Measurements from ENCODE around the gene PTPN1. TPM values are rescaled to one million over a fixed set of nuclear protein-coding genes. Genes with fewer than 3 reads are reported as not detected.

The PTPN1 gene
- total and polyA plus RNA-seq, 2 of the 13 experiments (the other 11 are each of a cell fraction or from before 2014, with no cell fraction given) = 17.7 to 37.2 TPM

DNA sequence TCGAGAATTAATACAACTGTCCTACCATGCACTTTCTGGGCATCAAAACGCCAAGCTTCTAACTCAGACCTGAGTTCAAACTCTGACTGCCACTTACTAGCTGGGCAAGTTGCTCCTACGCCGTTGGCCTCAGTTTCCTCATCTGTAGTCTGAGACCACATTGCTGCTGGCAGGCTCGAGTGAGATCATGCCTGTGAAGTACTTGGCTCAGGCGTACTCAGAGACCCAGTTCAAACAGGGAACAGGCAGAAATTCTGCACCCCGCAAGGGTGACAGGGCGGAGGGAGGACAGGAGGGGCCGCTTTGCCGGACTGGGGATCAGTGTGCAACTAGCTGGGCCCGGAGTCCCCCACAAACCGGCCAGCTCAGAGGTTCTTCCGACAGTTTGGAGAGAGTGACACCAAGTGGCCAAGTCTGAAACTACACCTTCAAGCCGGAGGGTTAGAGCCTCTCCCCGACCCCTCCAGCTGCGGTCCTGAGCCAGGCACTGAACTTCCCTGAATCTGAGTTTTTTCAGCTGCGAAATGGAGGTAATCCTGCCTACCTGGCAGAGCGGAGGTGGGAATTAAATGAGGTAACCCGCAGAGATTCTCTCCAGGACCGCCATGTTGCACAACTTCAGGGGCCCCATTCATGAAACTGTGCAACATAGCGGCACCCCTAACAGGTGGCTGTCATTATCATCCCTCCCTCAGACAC, 46.0 kb upstream of the PTPN1 start (continued):
- 0 out of 2 replicates have a peak, but pooled peaks have one; percentile 15 for TF ChIP-seq CHD2 (IDR thresholded peaks at IDR 0.05; ENCODE audit: low read depth, low read length)
- TF ChIP-seq ZNF776 (CRISPR knock-in tag; IDR thresholded peaks at IDR 0.05) = no peak
- TF ChIP-seq HMGA1 (CRISPR knock-in tag; conservative IDR thresholded peaks at IDR 0.05) = no peak
- no peak for TF ChIP-seq ZNF225 (CRISPR knock-in tag; IDR thresholded peaks at IDR 0.05)
- TF ChIP-seq ZNF12 (CRISPR knock-in tag; IDR thresholded peaks at IDR 0.05) = no peak
- peak; percentile 57 for TF ChIP-seq IRF2 (CRISPR knock-in tag; IDR thresholded peaks at IDR 0.05)
- no peak for TF ChIP-seq ZNF224 (CRISPR knock-in tag; IDR thresholded peaks at IDR 0.05)
- TF ChIP-seq, protein P1, sequence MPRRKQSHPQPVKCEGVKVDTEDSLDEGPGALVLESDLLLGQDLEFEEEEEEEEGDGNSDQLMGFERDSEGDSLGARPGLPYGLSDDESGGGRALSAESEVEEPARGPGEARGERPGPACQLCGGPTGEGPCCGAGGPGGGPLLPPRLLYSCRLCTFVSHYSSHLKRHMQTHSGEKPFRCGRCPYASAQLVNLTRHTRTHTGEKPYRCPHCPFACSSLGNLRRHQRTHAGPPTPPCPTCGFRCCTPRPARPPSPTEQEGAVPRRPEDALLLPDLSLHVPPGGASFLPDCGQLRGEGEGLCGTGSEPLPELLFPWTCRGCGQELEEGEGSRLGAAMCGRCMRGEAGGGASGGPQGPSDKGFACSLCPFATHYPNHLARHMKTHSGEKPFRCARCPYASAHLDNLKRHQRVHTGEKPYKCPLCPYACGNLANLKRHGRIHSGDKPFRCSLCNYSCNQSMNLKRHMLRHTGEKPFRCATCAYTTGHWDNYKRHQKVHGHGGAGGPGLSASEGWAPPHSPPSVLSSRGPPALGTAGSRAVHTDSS (CRISPR knock-in tag; conservative IDR thresholded peaks at IDR 0.05) = no peak
- peak; percentile 45 for TF ChIP-seq HDAC2 (CRISPR knock-in tag; IDR thresholded peaks at IDR 0.05)
- TF ChIP-seq ZNF839 (CRISPR knock-in tag; IDR thresholded peaks at IDR 0.05; ENCODE audit: borderline replicate concordance) = 0 out of 2 replicates have a peak, but pooled peaks have one; percentile 76
- TF ChIP-seq, protein P2, sequence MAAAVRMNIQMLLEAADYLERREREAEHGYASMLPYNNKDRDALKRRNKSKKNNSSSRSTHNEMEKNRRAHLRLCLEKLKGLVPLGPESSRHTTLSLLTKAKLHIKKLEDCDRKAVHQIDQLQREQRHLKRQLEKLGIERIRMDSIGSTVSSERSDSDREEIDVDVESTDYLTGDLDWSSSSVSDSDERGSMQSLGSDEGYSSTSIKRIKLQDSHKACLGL (CRISPR knock-in tag; IDR thresholded peaks at IDR 0.05) = no peak
- no peak for TF ChIP-seq ZFP36 (IDR thresholded peaks at IDR 0.05; ENCODE audit: borderline replicate concordance, low read depth, low read length, partially characterized antibody)
- no peak for TF ChIP-seq GFI1 (CRISPR knock-in tag; IDR thresholded peaks at IDR 0.05; ENCODE audit: borderline replicate concordance)
- TF ChIP-seq ZNF333 (CRISPR knock-in tag; IDR thresholded peaks at IDR 0.05; ENCODE audit: borderline replicate concordance) = no peak
- no peak for TF ChIP-seq PCBP1 (IDR thresholded peaks at IDR 0.05; ENCODE audit: borderline replicate concordance, low read depth, low read length)
- TF ChIP-seq TBX3 (IDR thresholded peaks at IDR 0.05; ENCODE audit: borderline replicate concordance) = no peak
- TF ChIP-seq ZNF180 (CRISPR knock-in tag; IDR thresholded peaks at IDR 0.05; ENCODE audit: borderline replicate concordance, low read depth) = no peak
- TF ChIP-seq ZNF430 (CRISPR knock-in tag; IDR thresholded peaks at IDR 0.05) = no peak
- TF ChIP-seq SP4 (CRISPR knock-in tag; IDR thresholded peaks at IDR 0.05) = no peak; the same call in 1 of the 2 replicates
- TF ChIP-seq, protein P3, sequence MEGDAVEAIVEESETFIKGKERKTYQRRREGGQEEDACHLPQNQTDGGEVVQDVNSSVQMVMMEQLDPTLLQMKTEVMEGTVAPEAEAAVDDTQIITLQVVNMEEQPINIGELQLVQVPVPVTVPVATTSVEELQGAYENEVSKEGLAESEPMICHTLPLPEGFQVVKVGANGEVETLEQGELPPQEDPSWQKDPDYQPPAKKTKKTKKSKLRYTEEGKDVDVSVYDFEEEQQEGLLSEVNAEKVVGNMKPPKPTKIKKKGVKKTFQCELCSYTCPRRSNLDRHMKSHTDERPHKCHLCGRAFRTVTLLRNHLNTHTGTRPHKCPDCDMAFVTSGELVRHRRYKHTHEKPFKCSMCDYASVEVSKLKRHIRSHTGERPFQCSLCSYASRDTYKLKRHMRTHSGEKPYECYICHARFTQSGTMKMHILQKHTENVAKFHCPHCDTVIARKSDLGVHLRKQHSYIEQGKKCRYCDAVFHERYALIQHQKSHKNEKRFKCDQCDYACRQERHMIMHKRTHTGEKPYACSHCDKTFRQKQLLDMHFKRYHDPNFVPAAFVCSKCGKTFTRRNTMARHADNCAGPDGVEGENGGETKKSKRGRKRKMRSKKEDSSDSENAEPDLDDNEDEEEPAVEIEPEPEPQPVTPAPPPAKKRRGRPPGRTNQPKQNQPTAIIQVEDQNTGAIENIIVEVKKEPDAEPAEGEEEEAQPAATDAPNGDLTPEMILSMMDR (CRISPR knock-in tag; IDR thresholded peaks at IDR 0.05) = peak; percentile 93
- no peak for TF ChIP-seq ZNF44 (CRISPR knock-in tag; IDR thresholded peaks at IDR 0.05)
- TF ChIP-seq, protein P4, sequence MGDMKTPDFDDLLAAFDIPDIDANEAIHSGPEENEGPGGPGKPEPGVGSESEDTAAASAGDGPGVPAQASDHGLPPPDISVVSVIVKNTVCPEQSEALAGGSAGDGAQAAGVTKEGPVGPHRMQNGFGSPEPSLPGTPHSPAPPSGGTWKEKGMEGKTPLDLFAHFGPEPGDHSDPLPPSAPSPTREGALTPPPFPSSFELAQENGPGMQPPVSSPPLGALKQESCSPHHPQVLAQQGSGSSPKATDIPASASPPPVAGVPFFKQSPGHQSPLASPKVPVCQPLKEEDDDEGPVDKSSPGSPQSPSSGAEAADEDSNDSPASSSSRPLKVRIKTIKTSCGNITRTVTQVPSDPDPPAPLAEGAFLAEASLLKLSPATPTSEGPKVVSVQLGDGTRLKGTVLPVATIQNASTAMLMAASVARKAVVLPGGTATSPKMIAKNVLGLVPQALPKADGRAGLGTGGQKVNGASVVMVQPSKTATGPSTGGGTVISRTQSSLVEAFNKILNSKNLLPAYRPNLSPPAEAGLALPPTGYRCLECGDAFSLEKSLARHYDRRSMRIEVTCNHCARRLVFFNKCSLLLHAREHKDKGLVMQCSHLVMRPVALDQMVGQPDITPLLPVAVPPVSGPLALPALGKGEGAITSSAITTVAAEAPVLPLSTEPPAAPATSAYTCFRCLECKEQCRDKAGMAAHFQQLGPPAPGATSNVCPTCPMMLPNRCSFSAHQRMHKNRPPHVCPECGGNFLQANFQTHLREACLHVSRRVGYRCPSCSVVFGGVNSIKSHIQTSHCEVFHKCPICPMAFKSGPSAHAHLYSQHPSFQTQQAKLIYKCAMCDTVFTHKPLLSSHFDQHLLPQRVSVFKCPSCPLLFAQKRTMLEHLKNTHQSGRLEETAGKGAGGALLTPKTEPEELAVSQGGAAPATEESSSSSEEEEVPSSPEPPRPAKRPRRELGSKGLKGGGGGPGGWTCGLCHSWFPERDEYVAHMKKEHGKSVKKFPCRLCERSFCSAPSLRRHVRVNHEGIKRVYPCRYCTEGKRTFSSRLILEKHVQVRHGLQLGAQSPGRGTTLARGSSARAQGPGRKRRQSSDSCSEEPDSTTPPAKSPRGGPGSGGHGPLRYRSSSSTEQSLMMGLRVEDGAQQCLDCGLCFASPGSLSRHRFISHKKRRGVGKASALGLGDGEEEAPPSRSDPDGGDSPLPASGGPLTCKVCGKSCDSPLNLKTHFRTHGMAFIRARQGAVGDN (CRISPR knock-in tag; IDR thresholded peaks at IDR 0.05) = peak; percentile 78
- TF ChIP-seq ZIK1 (CRISPR knock-in tag; IDR thresholded peaks at IDR 0.05; ENCODE audit: borderline replicate concordance, low read depth) = no peak; the same call in 1 of the 2 replicates
